Measurements from ENCODE around the gene UBE2E3. TPM values are rescaled to one million over a fixed set of nuclear protein-coding genes. Genes with fewer than 3 reads are reported as not detected.
"Not testable (repeated sequence)": the region's sequence is repeated elsewhere in the genome, so short reads cannot be mapped to it uniquely, and the experiment has no call there.

The UBE2E3 gene
- total RNA-seq, 4 donors from 2014 or later: 84.0 to 120 (median 86.4) TPM

DNA sequence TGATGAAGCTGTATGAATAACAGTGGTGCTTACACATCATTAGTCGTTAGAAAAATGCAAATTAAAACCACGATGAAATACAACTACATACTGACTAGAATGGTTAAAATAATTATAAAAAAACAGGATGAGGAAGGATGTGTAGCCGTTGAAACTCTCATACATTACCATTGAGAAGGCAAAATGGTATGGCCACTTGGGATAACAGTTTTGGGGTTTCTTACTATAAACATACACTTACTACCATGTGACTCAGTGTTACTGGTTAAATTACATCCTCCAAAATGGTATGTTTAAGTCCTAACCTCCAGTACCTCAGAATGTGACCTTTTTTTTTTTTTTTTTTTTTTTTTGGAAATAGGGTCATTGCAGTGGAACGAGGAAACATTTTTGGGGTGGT is 58.4 kb downstream of the UBE2E3 start:
- intact Hi-C loops (cut with DNase I; ENCODE audit: low total_unique reads): no loop called here

DNA sequence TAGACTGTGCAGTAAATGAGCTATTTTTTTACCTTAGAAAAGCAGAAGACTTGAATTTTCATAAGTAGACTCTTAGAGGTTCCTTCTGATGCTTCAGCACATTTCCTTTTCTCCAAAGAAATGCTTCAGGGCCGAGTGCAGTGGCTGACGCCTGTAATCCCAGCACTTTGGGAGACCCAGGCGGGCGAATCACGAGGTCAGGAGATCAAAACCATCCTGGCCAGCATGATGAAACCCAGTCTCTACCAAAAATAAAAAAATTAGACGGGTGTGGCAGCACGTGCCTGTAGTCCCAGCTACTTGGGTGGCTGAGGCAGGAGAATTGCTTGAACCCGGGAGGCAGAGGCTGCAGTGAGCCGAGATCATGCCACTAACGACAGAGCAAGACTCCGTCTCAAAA is 60.4 kb downstream of the UBE2E3 start:
- DNase-seq; intact Hi-C loops (cut with DNase I; ENCODE audit: low total_unique reads); in situ Hi-C loops (cut with MboI; ENCODE audit: low sequenced_read_pairs in 4 of 4); H3K27ac ChIP-seq; ATAC-seq; H3K9me3 ChIP-seq; H3K27me3 ChIP-seq; H3K4me3 ChIP-seq; H3K36me3 ChIP-seq: not testable (repeated sequence)
- H3K4me1 ChIP-seq: peaks cover 12 to 19% of the 10 kb centered on the region in 2 donors

More for the DNA sequence above, 58.4 kb downstream of the UBE2E3 start:
- DNase-seq (no peak), ATAC-seq (no peak)
- Histone ChIP-seq H3K27me3 (no peaks in the 10 kb centered on the region), H3K36me3 (no peaks in the 10 kb centered on the region), H3K4me1 (peaks cover 19 to 21% of the 10 kb centered on the region in 2 donors), H3K9me3 (no peaks in the 10 kb centered on the region), H3K27ac (no peak overlapping the region), H3K4me3 (no peak overlapping the region)
- in situ Hi-C loops (cut with MboI; ENCODE audit: low sequenced_read_pairs in 4 of 4): no loop called here
- no peak for TF ChIP-seq POLR2A (IDR thresholded peaks at IDR 0.05)
- TF ChIP-seq, protein P1, sequence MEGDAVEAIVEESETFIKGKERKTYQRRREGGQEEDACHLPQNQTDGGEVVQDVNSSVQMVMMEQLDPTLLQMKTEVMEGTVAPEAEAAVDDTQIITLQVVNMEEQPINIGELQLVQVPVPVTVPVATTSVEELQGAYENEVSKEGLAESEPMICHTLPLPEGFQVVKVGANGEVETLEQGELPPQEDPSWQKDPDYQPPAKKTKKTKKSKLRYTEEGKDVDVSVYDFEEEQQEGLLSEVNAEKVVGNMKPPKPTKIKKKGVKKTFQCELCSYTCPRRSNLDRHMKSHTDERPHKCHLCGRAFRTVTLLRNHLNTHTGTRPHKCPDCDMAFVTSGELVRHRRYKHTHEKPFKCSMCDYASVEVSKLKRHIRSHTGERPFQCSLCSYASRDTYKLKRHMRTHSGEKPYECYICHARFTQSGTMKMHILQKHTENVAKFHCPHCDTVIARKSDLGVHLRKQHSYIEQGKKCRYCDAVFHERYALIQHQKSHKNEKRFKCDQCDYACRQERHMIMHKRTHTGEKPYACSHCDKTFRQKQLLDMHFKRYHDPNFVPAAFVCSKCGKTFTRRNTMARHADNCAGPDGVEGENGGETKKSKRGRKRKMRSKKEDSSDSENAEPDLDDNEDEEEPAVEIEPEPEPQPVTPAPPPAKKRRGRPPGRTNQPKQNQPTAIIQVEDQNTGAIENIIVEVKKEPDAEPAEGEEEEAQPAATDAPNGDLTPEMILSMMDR (IDR thresholded peaks at IDR 0.05 in 4 of 5, conservative IDR thresholded peaks at IDR 0.05 in 1 of 5): no peak

DNA sequence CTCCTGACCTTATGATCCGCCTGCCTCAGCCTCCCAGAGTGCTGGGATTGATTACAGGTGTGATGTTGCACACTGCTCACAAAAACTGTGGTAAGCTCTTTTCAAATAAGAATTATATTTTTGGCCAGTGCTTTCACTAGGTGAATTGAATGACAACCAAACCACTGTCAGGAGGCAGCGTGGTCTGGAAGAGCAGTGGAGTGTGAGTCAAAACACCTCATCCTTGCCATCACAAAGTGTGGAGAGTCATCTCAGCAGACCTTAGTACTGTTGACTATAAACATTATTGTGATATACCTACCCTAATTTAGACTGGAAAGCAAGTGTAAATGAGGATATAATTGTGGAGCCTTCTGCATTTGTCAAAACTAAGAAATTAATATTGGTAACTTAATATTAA is 61.3 kb downstream of the UBE2E3 start:
- Histone ChIP-seq H3K27ac (no peak overlapping the region), H3K4me1 (peaks cover 17 to 25% of the 10 kb centered on the region in 2 donors), H3K9me3 (no peaks in the 10 kb centered on the region), H3K27me3 (no peaks in the 10 kb centered on the region), H3K36me3 (no peaks in the 10 kb centered on the region), H3K4me3 (no peak overlapping the region)
- DNase-seq (no peak), ATAC-seq (no peak)
- intact Hi-C loops (cut with DNase I; ENCODE audit: low total_unique reads): no loop called here
- in situ Hi-C loops (cut with MboI; ENCODE audit: low sequenced_read_pairs in 4 of 4): no loop called here
- TF ChIP-seq POLR2A (IDR thresholded peaks at IDR 0.05): no peak
- TF ChIP-seq, protein P1 (IDR thresholded peaks at IDR 0.05 in 4 of 5, conservative IDR thresholded peaks at IDR 0.05 in 1 of 5): no peak

DNA sequence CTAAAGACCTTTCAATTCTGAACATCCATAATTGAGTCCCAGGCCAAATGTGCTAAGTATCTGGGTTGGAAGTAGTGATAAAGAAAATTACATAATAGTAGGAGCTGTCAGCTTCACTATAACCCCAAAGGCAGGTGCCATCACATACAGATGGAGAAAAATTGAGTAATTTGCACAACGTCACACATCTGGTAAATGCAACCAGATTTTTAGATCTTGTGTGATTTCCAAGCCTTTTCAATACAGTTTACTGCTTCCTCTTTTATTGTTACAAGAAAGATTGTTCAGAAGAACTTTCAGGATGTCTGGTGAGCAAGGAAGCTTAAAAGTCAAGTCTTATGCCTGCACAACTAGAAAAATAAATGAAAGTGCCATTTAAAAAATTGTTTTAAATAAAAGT is 62.3 kb downstream of the UBE2E3 start:
- Histone ChIP-seq H3K4me3 (no peak overlapping the region), H3K4me1 (peaks cover 17 to 21% of the 10 kb centered on the region in 2 donors), H3K27me3 (no peaks in the 10 kb centered on the region), H3K27ac (no peak overlapping the region), H3K36me3 (no peaks in the 10 kb centered on the region), H3K9me3 (no peaks in the 10 kb centered on the region)
- intact Hi-C loops (cut with DNase I; ENCODE audit: low total_unique reads): no loop called here
- ATAC-seq: no peak
- in situ Hi-C loops (cut with MboI; ENCODE audit: low sequenced_read_pairs in 4 of 4): no loop called here
- TF ChIP-seq, protein P1 (IDR thresholded peaks at IDR 0.05 in 4 of 5, conservative IDR thresholded peaks at IDR 0.05 in 1 of 5): no peak
- TF ChIP-seq POLR2A (IDR thresholded peaks at IDR 0.05): no peak
- DNase-seq: no peak

DNA sequence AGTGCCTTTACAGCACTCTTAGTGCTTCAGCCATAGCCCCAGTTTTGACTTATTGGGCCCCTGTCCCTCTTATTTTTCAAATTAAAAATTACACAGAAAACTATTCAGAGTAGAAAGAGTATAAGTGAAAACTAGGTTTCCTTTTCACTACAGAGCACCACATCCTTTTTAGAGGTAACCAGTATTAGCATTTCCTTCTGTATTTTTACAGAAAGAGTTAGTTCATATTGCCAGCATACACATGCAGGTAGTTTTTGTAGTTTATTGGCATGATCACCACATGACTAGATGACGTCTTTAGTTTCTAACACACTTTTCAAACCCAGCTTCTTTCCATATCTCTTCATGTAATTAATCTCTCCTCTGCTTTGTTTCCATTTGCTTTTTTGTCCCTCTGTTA is 66.4 kb downstream of the UBE2E3 start:
- TF ChIP-seq POLR2A (IDR thresholded peaks at IDR 0.05): no peak
- TF ChIP-seq, protein P1 (IDR thresholded peaks at IDR 0.05 in 4 of 5, conservative IDR thresholded peaks at IDR 0.05 in 1 of 5): no peak
- Histone ChIP-seq H3K4me1 (peaks cover 29 to 31% of the 10 kb centered on the region in 2 donors), H3K9me3 (no peaks in the 10 kb centered on the region), H3K4me3 (no peak overlapping the region), H3K36me3 (no peaks in the 10 kb centered on the region), H3K27ac (no peak overlapping the region), H3K27me3 (no peaks in the 10 kb centered on the region)
- DNase-seq (no peak), ATAC-seq (no peak)
- intact Hi-C loops (cut with DNase I; ENCODE audit: low total_unique reads): no loop called here
- in situ Hi-C loops (cut with MboI; ENCODE audit: low sequenced_read_pairs in 4 of 4): no loop called here

All from gastrocnemius medialis (tissue), 4 donors.